Thyroid gland (tissue), 4 donors: ENCODE measurements around the gene TNFRSF1A.
A peak's percentile ranks its signal among the peaks of the same experiment; 100 is the strongest.

Source experiments
- CTCF ChIP-seq, 6 experiments: fragments of 200-600 bp in 3 of 6; fragments of 450-650 bp in 3 of 6; sonication (generic) in 3 of 6; IDR thresholded peaks; one replicate each; pipeline ENCODE4 v1.5.1; 2016 to 2019; ENCODE audit warnings: antibody characterized with exemption in 6 of 6, mild to moderate bottlenecking in 2 of 6, inconsistent platforms in 1 of 6, moderate library complexity in 1 of 6
- POLR2A ChIP-seq, 2 donors: fragments of 450-650 bp; IDR thresholded peaks; one replicate each; pipeline ENCODE4 v1.6.1; 2017; ENCODE audit warnings: antibody characterized with exemption in 2 of 2, mild to moderate bottlenecking in 2 of 2, moderate library complexity in 1 of 2

- TF ChIP-seq CTCF (IDR thresholded peaks at IDR 0.05) (peak in 3 of 6 experiments; percentile 11 to 29 (median 20)), POLR2A (IDR thresholded peaks at IDR 0.05) (peak in 1 of 2 donors; percentile 82)
These were observed 29.3 kb upstream of the TNFRSF1A start for GRCh38 chr12:6370994-6371754.
